ENCODE measurements around the gene UTP11.

The UTP11 gene

DNA sequence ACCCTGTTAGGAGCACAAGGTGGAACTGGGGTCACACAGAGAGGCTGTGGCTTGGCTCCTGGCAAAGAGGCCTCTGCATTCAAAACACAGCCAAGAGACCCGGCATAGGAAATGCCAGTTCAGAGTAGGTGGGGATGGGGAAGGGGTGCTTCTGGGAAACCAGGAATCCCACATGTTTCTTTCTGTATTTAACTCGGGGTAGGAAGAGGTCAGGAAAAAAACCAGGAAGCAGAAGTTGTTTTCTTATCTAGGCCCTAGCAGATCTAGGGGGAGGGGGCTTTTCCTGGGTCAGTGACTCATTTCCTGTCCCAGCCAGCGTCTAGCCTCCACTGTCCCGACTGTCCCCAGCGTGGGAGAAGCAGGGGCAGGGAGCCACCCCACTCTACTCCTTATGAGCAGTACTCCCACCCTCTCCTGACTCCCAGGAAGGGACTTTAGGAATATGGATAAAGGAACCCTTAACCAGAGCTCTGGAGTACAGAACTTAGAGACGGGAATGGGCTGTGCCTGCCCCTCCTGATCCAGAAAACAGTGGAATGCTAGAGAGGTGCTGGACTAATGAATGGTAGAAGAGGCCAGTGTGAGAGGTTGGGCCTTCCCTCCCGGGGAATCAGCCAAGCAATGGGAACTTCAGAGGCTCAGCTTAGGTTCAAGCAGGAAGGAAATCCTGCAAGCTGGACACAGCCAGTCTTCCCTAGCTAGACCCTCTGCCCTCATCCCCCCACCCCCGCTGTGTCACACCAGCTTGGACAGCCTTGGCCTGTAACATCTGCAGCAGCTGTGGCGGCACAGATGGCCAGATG lies 12.9 kb upstream of the UTP11 start:
- TF ChIP-seq GATA2 (IDR thresholded peaks at IDR 0.05; ENCODE audit: low read depth, low read length) (no peak), GATA3 (IDR thresholded peaks at IDR 0.05; ENCODE audit: low read depth, low read length) (no peak)

DNA sequence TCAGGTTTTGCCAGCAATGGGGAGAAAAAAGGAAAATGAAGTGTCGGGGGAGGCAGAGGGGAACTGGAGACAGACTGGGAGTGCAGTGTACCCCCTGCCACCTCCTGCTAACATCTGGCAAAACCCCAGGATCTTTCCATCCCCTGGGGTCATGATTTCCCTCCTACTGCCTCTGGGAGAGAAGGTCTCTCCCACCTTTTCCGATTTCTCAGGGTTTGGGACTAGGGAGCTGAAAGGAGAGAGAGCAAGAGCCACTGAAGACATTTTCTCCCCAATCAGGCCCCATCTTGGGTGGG lies 12.4 kb upstream of the UTP11 start:
- TF ChIP-seq GATA2 (IDR thresholded peaks at IDR 0.05; ENCODE audit: low read depth, low read length) (no peak), GATA3 (IDR thresholded peaks at IDR 0.05; ENCODE audit: low read depth, low read length) (no peak)

DNA sequence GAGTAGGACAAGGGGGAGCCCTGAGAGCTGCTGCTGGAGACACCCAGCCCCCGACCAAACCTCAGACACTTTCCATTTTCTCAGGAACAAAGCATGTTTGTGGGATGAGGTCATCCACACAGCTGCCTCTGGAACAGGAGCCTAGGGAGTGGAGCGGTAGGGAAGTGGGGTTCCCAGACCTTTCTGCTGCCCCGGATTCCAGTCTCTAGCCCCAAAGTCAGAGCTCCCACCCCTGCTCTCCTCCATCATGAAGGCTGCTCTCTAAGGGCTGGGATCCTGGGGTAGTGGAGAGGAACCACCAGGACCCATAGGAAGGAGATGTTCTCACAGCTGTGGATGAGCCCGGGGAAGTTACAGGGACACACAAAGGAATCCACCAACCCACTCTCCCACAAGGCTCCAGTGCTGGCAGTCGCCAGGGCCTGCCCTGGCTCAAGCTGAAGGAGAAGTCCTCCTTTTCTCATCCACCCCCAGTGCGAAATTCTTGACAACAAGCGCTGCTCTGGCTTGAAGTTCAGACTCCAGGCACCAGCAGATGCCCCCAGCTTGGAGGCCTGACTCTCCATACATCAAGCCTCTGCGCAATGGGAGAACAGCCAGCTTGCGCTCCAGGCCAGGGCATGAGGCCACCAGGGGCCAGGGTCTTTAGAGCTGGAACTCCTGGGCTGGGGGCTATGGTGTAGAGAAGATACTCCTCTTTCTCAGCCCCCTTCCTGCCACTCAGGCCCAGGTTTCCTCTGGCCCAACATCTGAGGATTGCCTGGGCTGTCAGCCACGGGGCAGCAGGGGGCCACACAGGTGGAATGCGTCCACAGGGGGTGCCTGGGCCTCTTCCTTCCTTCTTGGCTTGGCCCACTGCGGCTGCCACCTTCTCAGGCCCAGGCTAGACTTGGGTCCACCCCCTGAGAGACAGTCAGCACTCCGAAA lies 11.7 kb upstream of the UTP11 start:
- TF ChIP-seq GATA2 (IDR thresholded peaks at IDR 0.05; ENCODE audit: low read depth, low read length) (no peak), GATA3 (IDR thresholded peaks at IDR 0.05; ENCODE audit: low read depth, low read length) (no peak)

DNA sequence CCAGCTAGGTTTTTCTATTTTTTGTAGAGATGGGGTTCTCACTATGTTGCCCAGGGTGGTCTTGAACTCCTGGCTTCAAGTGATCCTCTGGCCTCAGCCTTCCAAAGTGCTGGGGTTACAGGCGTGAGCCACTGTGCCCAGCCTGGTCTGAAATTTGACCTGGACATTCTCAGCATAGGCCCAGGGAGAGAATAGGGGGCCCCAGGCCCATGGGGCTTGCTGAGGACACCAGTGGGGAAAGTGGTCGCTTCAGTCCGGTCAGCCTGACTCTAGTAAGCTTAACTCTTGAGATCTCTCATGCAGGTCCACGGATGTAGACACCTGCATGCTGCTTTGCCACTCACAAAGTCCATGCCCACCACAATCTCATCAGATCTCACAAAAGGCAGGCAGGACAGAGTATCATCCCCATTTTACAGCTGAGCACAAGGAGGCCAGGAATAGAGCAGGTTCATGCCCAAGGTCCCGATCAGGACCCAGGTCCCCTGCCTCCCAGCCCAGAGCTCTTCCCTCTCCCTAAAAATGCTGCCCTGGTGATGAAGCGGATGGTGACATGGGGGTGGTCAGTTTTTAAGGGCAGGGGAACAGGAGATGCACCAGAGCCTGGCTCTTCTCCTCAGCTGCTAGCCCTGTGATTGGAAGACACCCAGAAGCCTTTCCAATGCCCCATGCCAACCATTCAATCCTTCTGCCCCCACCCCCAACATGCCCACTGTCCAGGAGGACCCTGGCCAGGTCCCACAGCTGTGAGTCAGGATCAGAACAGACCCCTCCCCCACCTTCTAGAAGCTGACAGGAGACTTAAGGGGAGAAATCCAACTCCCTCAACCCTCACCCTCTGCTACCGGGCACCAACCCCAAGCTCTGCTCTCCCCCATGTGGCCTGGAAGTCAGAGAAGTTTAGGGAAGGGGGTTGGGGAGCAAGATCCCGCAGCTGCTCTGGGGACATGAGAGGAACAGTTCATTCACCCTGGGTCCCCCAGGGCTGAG lies 9.0 kb upstream of the UTP11 start:
- TF ChIP-seq GATA2 (IDR thresholded peaks at IDR 0.05; ENCODE audit: low read depth, low read length) (no peak), GATA3 (IDR thresholded peaks at IDR 0.05; ENCODE audit: low read depth, low read length) (no peak)

DNA sequence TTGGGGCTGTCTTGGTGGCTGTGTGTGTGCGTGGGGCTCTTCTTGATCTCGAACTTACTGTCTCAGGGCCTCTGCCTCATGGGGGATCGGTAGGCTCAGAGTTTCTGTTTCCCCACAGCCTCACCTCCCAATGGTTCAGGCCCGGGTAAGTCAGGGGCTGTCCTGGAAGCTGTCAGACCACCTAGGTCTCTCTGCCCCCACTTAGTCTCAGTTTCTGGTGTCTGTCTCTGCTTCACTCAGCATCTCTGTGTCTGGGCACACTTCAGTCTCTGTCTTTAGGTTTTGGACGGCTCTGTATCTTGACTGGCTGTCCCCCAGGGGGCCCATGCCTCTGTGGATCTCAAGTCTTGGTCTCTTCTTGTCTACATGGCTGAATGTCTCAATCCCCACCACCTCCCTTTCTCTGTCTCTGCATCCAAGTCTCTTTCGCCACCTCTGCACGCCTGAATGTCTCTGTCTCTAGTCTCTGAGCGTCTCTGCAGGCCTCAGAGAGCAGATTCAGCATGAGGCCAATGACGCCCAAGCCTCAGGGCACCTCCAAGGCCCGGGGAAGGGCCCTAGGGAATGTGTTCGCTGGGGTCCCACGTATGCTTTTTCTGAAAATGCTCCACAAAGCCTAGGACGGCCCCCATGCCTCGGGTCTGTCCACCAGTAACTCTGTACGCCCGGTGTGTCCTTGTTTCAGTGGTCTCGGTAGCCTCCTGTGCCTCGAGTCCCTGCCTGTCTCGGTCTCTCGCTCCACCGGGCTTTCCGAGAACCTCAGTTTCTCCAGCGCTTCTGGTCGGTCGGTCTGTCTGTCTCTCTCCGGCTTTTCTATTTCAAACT lies 8.0 kb upstream of the UTP11 start:
- TF ChIP-seq GATA2 (IDR thresholded peaks at IDR 0.05; ENCODE audit: low read depth, low read length), result no peak
- no peak for TF ChIP-seq GATA3 (IDR thresholded peaks at IDR 0.05; ENCODE audit: low read depth, low read length)

DNA sequence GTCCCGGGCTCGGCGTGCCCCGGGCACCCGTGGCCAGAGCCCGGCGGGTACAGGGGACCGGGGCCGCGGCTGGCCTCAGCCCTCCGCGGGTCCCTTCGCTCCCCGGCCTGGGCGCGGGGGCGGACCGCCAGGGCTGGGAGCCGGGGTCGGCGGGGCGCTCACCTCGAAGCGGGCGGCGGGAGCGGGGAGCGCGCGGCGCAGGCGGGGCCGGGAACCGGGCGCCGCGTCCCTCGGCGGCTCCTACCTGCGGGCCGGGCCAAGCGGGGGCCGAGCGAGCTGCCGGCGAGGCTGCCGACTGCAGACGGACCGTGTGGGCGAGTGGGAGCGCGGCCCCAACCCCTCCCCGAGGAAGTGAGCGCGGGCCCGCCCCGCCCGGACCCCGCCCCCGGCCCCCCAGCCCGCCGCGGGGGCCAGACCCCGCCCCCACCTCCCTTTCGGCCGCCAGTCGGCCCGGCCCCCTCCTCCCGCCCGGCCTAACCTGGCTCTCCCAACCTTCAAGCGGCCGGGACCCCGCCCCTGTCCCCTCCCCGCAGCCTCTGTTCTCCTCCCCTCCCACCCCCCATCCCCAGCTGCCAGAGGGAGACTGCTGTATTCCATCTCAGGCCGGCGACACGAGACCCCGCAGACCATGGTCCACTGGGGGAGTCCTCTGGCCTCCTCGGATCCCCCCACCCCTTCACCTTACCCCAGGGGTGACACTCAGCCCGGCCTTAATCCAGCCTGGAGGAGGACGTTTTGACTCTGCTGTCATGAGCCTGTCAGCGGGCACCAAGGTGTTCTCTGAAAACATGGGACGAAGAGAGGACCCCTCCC lies 7.1 kb upstream of the UTP11 start, which contains the start of gene FHL3:
TSS of gene FHL3 (minus strand) at position 320 of the 813 bp plus-strand sequence. CDS start 6,102 bp downstream, outside the sequence.
- no peak for TF ChIP-seq GATA2 (IDR thresholded peaks at IDR 0.05; ENCODE audit: low read depth, low read length)

DNA sequence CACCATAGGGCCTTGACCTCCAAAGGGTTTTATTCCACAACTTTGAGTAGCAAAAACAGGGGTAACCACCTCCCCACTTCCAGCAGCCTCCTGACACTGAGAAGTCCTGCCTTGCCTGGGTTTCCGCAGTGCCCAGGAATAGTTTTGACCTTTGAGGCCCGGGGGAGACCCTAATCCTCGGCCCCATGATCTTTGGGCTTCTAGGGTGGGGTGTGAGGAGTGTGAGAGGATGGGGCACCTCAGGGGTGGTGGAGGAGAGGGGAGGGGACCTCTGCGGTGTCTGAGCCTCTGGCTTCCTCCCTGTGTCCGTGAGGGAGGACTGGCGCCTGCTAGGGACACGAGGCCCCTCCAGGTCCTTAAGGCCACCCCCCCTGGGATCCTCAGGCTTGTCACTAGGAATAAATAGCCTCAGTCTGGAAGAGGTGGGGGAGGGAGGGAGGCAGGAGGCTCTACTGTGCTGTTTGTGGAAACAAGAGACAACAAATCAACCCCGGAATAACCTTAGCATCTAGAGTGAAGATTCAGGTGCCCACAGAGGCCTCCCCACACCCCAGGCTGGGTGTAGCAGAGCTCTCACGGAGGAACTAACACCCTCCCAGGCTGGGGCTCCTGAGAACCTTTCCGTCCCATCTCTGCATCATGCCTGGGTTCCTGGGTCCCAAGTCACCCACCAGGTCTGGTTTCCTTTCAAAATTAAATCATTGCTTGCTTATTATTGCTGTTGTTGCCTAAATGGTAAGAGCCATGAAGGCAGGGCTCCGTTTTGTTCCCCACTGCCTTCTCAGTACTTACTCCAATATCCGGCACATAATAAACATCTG lies 6.3 kb upstream of the UTP11 start:
- TF ChIP-seq GATA3 (IDR thresholded peaks at IDR 0.05; ENCODE audit: low read depth, low read length) (no peak), GATA2 (IDR thresholded peaks at IDR 0.05; ENCODE audit: low read depth, low read length) (no peak)

DNA sequence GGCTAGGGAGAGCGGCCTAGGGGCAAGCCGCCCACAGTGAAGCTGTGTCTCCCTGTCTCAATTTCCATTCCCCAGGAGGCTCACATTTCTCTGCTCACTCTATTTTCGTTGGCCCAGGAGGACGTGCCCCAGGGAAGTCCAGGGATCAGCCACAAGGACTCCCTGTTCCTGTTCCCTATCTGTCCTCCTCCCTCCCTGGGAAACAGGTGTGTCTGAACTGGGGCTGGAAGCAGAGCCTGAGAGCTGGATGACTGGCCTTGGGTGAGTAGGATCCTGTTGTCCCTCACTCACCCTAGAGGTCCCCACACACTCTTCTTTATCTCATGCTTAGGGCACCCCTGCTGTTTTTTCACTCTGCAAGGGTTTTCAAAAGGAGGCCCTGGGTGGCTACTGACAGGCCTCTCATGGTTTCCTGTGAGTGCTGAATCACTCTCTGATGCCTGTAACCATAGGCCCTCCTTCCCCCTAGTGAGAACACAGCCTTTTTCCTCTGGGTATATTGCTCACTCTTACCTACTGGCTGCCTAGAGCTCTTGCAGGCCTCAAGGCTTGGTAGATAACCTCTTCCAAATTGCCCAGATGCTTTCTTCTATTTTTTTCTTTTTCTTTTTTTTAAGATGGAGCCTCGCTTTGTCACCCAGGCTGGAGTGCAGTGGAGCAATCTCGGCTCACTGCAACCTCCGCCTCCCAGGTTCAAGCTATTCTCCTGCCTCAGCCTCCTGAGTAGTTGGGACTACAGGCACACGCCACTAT lies 3.3 kb upstream of the UTP11 start:
- TF ChIP-seq GATA2 (IDR thresholded peaks at IDR 0.05; ENCODE audit: low read depth, low read length) (no peak), GATA3 (IDR thresholded peaks at IDR 0.05; ENCODE audit: low read depth, low read length) (no peak)

DNA sequence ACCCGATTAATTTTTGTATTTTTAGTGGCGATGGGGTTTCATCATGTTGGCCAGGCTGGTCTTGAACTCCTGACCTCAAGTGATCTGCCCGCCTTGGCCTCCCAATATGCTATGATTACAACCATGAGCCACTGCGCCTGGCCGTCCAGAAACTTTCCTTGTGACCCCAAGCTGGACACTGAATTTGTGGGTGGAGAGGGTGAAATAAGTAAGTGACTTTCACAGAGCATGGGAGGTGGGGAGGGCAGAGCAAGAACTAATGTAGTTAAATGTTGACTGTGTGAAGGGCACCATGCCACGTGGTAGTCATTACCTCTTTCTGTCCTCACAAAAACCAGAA lies 2.7 kb upstream of the UTP11 start:
- TF ChIP-seq GATA3 (IDR thresholded peaks at IDR 0.05; ENCODE audit: low read depth, low read length) (no peak), GATA2 (IDR thresholded peaks at IDR 0.05; ENCODE audit: low read depth, low read length) (no peak)

DNA sequence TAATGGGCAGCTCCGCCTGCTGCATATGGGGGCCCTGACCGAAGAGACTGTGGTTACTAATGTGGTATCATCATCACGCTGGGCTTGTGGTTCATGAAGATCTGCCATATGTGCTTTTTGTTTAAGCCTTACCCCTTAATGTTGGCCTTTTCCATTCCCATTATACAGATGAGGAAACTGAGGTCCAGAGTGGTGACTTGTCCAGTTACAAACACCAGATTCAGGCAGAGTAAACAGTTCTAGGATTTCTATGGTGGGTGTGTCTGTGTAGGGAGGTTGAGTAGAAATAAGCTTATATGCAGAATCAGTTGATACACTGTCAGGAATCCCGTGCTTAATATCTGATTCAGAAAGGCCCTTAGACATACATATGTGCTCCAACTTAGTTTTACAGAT lies 691 bp downstream of the UTP11 start:
- TF ChIP-seq GATA3 (IDR thresholded peaks at IDR 0.05; ENCODE audit: low read depth, low read length), result no peak
- TF ChIP-seq GATA2 (IDR thresholded peaks at IDR 0.05; ENCODE audit: low read depth, low read length), result no peak

DNA sequence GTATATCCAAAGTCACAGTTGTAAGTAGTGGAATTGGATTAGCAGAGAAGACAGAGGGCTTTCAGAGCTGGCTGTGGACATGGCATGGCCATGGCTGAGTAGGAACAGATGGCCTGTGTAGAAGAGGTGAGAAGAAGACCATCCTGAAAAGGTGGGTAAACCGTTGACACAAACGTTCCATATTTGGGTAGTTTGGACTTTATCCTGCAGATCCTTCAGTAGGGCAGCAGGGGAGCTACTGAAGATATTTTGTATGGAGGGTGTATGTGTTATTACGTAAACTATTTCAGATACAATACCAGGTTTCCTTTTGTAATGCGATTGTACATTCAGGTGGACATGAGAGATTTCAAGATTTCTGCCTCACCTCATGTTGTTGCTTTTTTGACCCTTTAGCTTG lies 1.6 kb downstream of the UTP11 start:
- TF ChIP-seq GATA2 (IDR thresholded peaks at IDR 0.05; ENCODE audit: low read depth, low read length) (no peak), GATA3 (IDR thresholded peaks at IDR 0.05; ENCODE audit: low read depth, low read length) (no peak)

All from SH-SY5Y (cell line).